ENCODE data around the gene SARNP. TPM values are rescaled to one million over a fixed set of nuclear protein-coding genes. Genes with fewer than 3 reads are reported as not detected.

The SARNP gene
- total and polyA plus RNA-seq, 3 donors from 2014 or later = 88.3 to 99.2 (median 96.3) TPM

GRCh38 chr12:55707841-55708694 is 109.5 kb downstream of the SARNP start, which contains the start of gene ITGA7:
Gene ITGA7, minus strand, starts transcription at chr12:55707904. Its CDS starts 222 bp downstream, at chr12:55707682.
- H3K4me1 ChIP-seq = peaks cover 26% of the 10 kb centered on the region
- WGBS, 2 donors = 1 to 2% methylated on average over 14 to 37 of the region's 39 CpGs

More at GRCh38 chr12:55707841-55708694, 109.5 kb downstream of the SARNP start, which contains the start of gene ITGA7:
- TF ChIP-seq CTCF (IDR thresholded peaks at IDR 0.05) (no peak), POLR2A (IDR thresholded peaks at IDR 0.05) (no peak)
- H3K27ac ChIP-seq = peak within 1 kb of the TSS in 1 of 2 donors; percentile 24
- intact Hi-C loops (cut with DNase I; ENCODE audit: low total_unique reads) = no loop called here
- DNase-seq = peak; percentile 76
- H3K27me3 ChIP-seq = no peaks in the 10 kb centered on the region
- no peaks in the 10 kb centered on the region for H3K36me3 ChIP-seq (ENCODE audit: low read depth, missing control alignments)
- peak within 1 kb of the TSS; percentile 52 to 67 for H3K4me3 ChIP-seq
- H3K9me3 ChIP-seq = no peaks in the 10 kb centered on the region

Small RNAs within 50 kb of the gene (small RNA-seq; reads per million reads assigned to genes)
- 0 reads per million in 2 donors for gene AC009779.1
- 0 reads per million in 2 donors for gene RF00017

Other genes starting within 250 kb of the SARNP start
- not detected for gene OR2AP1, start 245.3 kb downstream of the SARNP start, total RNA-seq
- gene OR2AP1, start 245.3 kb downstream of the SARNP start, polyA plus RNA-seq (ENCODE audit: insufficient read depth, low read depth, low replicate concordance) = not detected
- gene OR10P1, start 180.8 kb downstream of the SARNP start, total RNA-seq = not detected
- gene OR10P1, start 180.8 kb downstream of the SARNP start, polyA plus RNA-seq (ENCODE audit: insufficient read depth, low read depth, low replicate concordance) = not detected
- 10 to 100 TPM; 26.4 to 30.6 TPM for gene ITGA7, start 109.8 kb downstream of the SARNP start, total RNA-seq
- 43.3 TPM for gene ITGA7, start 109.8 kb downstream of the SARNP start, polyA plus RNA-seq (ENCODE audit: insufficient read depth, low read depth, low replicate concordance)
- gene BLOC1S1, start 101.7 kb downstream of the SARNP start, total RNA-seq = 100 to 1,000 TPM; 110 to 145 TPM
- gene BLOC1S1, start 101.7 kb downstream of the SARNP start, polyA plus RNA-seq (ENCODE audit: insufficient read depth, low read depth, low replicate concordance) = 108 TPM
- gene RDH5, start 97.3 kb downstream of the SARNP start, total RNA-seq = 10 to 100 TPM; 15.1 to 18.0 TPM
- gene RDH5, start 97.3 kb downstream of the SARNP start, polyA plus RNA-seq (ENCODE audit: insufficient read depth, low read depth, low replicate concordance) = 9.8 TPM
- gene CD63, start 88.7 kb downstream of the SARNP start, total RNA-seq = 100 to 1,000 TPM; 600 to 668 TPM
- gene CD63, start 88.7 kb downstream of the SARNP start, polyA plus RNA-seq (ENCODE audit: insufficient read depth, low read depth, low replicate concordance) = 655 TPM
- gene GDF11, start 74.6 kb downstream of the SARNP start, total RNA-seq = 1 to 10 TPM; 3.1 to 3.3 TPM
- 3.0 TPM for gene GDF11, start 74.6 kb downstream of the SARNP start, polyA plus RNA-seq (ENCODE audit: insufficient read depth, low read depth, low replicate concordance)
- 10 to 100 TPM; 16.2 to 18.6 TPM for gene ORMDL2, start 317 bp upstream of the SARNP start, total RNA-seq
- gene ORMDL2, start 317 bp upstream of the SARNP start, polyA plus RNA-seq (ENCODE audit: insufficient read depth, low read depth, low replicate concordance) = 82.4 TPM
- 10 to 100 TPM; 74.6 to 75.4 TPM for gene DNAJC14, start 11.9 kb upstream of the SARNP start, total RNA-seq
- gene DNAJC14, start 11.9 kb upstream of the SARNP start, polyA plus RNA-seq (ENCODE audit: insufficient read depth, low read depth, low replicate concordance) = 67.6 TPM
- 1 to 10 TPM; 1.3 TPM for gene MMP19, start 25.2 kb upstream of the SARNP start, total RNA-seq
- 6.5 TPM for gene MMP19, start 25.2 kb upstream of the SARNP start, polyA plus RNA-seq (ENCODE audit: insufficient read depth, low read depth, low replicate concordance)
- gene PYM1, start 110.2 kb upstream of the SARNP start, total RNA-seq = 10 to 100 TPM; 51.8 to 71.3 TPM
- 51.6 TPM for gene PYM1, start 110.2 kb upstream of the SARNP start, polyA plus RNA-seq (ENCODE audit: insufficient read depth, low read depth, low replicate concordance)
- 10 to 100 TPM; 28.9 to 40.4 TPM for gene DGKA, start 113.4 kb upstream of the SARNP start, total RNA-seq
- gene DGKA, start 113.4 kb upstream of the SARNP start, polyA plus RNA-seq (ENCODE audit: insufficient read depth, low read depth, low replicate concordance) = 40.3 TPM
- gene PMEL, start 148.3 kb upstream of the SARNP start, total RNA-seq = 10 to 100 TPM in 1 of 2 donors, 1 to 10 TPM in 1; 8.9 to 11.1 TPM
- 8.2 TPM for gene PMEL, start 148.3 kb upstream of the SARNP start, polyA plus RNA-seq (ENCODE audit: insufficient read depth, low read depth, low replicate concordance)
- 10 to 100 TPM; 16.5 to 20.3 TPM for gene CDK2, start 149.1 kb upstream of the SARNP start, total RNA-seq
- gene CDK2, start 149.1 kb upstream of the SARNP start, polyA plus RNA-seq (ENCODE audit: insufficient read depth, low read depth, low replicate concordance) = 19.8 TPM
- 100 to 1,000 TPM; 144 to 198 TPM for gene RAB5B, start 156.4 kb upstream of the SARNP start, total RNA-seq
- gene RAB5B, start 156.4 kb upstream of the SARNP start, polyA plus RNA-seq (ENCODE audit: insufficient read depth, low read depth, low replicate concordance) = 139 TPM
- gene SUOX, start 179.6 kb upstream of the SARNP start, total RNA-seq = 10 to 100 TPM in 1 of 2 donors, 1 to 10 TPM in 1; 9.5 to 14.3 TPM
- 14.1 TPM for gene SUOX, start 179.6 kb upstream of the SARNP start, polyA plus RNA-seq (ENCODE audit: insufficient read depth, low read depth, low replicate concordance)
- 10 to 100 TPM; 10.7 to 13.9 TPM for gene IKZF4, start 203.3 kb upstream of the SARNP start, total RNA-seq
- 17.7 TPM for gene IKZF4, start 203.3 kb upstream of the SARNP start, polyA plus RNA-seq (ENCODE audit: insufficient read depth, low read depth, low replicate concordance)
- 100 to 1,000 TPM; 395 to 568 TPM for gene RPS26, start 224.2 kb upstream of the SARNP start, total RNA-seq
- gene RPS26, start 224.2 kb upstream of the SARNP start, polyA plus RNA-seq (ENCODE audit: insufficient read depth, low read depth, low replicate concordance) = 197 TPM